Keratinocyte (primary cell): Measurements from ENCODE around the gene OTX2.
A peak's percentile ranks its signal among the peaks of the same experiment; 100 is the strongest.

Source experiments
- CTCF ChIP-seq, 3 experiments: IDR thresholded peaks in 1 of 3; conservative IDR thresholded peaks in 1 of 3; optimal IDR thresholded peaks in 1 of 3; 2 replicates in 2 of 3; 3 replicates in 1 of 3; pipeline versions ENCODE3 to v1.5.1; 2011; ENCODE audit warnings: low read length in 3 of 3, mild to moderate bottlenecking in 3 of 3, moderate library complexity in 2 of 3, control low read depth in 1 of 3, inconsistent platforms in 1 of 3; ENCODE audit not compliant: insufficient read depth in 2 of 3; ENCODE audit errors: extremely low read depth in 1 of 3
- EZH2 ChIP-seq: IDR thresholded peaks from one replicate; pipeline ENCODE4 v1.6.1; 2012; ENCODE audit warnings: inconsistent platforms, mild to moderate bottlenecking, low read length, moderate library complexity

- no peak for TF ChIP-seq CTCF (optimal IDR thresholded peaks at IDR 0.05 in 1 of 3, IDR thresholded peaks at IDR 0.05 in 1 of 3, conservative IDR thresholded peaks at IDR 0.05 in 1 of 3; ENCODE audit: extremely low read depth in 1 of 3, insufficient read depth in 2 of 3, low read length in 3 of 3)
- peak; percentile 48 for TF ChIP-seq EZH2
Measured at GRCh38 chr14:56810836-56811592, 735 bp upstream of the OTX2 start.
